HG03575 (cell line): ENCODE results near the gene MPZL3.

Experiments used
- ATAC-seq: cut with Tn5 transposase; IDR thresholded peaks from one replicate; pipeline ENCODE4 v1.9.1; 2021; ENCODE audit not compliant: unreplicated experiment, insufficient number of reproducible peaks, low FRiP score; ENCODE audit errors: extremely low read depth

MPZL3 gene

DNA sequence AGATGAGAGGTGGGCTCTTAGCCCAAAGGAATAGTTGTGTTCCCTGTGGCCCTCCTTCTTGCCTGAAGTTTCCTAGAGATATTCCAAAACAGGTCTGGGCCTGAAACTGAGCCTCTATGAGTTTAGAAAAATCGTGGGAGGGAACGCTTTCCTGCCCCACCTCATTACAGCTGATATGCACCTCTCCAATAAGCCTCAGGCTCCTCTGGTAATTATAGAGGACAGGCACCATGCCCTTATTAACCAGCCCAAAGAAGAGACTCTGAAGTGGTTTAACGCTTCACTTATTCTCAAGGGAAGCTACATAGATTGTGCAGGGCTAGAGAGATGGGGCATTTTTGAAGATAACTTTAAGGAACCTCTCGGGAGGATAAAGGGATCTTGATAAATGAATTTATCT lies 15.3 kb upstream of the MPZL3 start:
- no peak for ATAC-seq

DNA sequence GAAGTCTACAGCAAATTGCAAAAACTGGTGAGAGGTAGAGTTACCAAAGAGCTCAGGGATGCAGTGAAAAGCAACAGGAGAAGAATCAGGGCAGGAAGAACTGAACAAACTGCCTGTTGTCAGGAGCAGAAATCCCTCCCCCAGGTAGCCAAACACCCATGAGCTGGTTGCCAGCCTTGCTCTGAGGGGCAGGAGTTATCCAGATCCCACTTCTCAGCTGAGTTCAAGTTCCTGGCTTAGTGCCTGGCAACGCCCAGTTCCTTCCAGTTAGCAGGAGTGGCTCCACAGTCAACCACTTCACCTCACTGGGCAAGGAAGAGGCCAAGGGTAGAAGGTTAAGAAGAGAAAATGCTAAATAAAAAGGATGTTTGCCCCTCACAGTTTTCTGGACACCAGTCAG lies 13.8 kb upstream of the MPZL3 start:
- no peak for ATAC-seq

DNA sequence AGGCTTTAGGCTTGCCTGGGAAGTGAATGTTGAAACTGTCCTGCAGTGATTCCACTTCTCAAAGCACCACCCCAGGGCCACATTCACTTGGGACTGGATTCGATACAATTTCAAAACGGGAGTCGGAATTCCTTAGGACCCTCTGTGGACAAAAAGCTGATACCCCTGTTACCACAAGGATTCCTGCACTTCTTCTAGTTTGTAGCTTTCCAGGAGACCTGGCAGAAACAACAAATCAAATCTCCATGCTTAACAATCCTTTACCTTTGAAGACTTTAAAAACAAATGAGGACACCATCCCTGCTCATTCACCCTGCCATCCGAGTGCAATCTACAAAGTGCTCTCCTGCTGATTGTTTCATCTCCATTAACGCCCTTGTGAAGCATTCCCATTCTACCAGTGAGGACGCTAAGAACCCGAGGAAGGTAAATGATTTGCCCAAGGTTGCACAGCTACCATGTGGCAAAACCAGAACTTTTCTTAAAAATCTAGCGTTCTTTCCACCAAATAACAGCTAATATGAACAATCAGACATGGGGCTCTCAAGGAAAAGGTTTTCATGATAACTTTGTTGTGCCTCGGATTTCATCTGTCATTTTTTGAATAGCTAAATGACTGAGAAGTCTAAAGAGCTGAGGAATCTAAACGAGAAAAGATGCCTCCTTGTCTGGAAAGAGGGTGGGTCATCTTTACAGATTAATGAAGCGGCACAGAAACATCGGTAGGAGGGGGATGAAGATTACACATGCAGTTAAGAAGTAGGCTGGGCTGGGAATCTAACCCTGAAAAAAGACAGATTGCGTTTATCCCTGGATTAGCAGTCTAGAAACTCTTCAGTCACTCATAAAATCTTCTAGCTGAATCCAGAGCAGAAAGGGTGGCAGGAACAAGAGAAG lies 12.7 kb upstream of the MPZL3 start:
- no peak for ATAC-seq

DNA sequence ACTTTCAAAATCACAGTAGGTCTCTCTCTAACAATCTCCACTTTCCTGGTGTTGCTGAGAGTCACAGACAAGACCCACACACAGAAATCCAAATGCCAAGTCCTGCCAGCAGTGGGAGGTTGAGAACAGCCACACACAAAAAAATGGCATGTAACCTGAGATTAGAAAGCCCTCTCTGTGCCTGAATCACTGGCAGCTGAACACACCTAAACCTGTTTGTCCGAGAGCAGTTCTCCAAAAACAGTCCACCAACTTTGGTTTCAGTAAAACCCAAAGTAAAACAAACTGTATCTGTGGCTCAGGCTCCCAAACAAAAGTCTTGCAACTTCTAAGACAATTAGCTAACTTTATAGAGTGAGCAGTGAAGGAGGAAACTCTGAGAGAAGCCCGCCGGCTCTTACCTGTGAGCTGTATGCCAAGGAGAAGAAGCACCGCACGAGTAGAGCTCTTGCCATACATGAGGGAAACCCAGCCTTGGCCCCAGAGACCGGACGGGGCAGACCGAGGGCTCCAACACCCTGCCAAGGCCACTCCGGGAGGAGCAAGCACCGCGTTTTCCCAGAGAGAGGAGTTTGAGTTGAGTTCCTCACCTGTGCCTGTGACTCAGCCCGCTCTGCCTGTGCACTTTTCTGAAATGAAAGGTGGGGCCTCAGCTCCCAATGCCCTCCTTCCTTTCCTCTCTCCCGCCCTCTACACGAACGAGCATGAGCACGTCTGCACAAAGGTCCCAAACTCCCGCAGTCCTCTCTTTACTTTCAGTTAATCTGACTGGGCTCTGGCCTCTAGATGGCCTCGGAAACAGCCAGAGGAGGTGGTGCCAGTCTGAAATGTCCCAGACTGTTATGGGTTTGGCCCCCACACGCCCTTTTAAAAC lies 11.8 kb upstream of the MPZL3 start, which contains the start of gene MPZL2:
TSS of gene MPZL2 (minus strand) at position 603 of the 874 bp plus-strand sequence. CDS start at position 459, 144 bp downstream.
- no peak for ATAC-seq

DNA sequence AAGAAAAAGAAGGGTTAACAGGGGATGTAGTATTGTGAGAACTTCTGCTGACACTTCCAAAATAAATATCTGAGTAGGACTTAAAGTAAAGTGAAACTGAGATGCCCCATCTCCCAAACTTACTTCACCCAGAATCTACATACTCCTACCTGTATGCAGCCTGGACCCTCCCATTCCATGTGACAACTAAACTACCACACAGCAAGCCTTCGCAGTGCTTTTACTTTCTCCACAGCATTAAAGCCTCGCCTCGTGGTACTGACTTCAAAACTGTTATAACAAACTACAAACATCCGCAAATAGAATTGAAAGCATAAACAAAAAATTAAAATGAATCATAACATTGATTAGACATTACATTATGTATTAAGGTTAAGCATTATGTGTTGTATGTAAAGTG lies 10.9 kb upstream of the MPZL3 start:
- ATAC-seq, result no peak

DNA sequence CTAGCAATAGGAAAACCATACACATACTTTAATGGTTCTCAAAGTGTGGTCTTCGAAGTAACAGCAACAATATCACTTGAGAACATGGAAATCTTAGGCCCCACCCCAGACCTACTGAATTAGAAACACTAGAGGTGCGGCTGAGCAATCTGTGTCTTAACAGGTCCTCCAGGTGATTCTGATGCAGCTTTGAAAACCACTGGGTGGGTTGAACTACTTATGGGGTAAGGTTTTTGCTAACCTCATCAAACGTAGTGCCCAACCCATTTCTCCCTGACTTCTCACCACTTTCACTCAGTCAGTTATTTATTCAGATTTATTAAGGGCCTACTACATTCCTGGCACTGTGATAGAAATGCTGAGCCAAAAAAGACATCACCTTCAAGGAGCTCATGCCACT lies 8.2 kb upstream of the MPZL3 start:
- ATAC-seq, result no peak

DNA sequence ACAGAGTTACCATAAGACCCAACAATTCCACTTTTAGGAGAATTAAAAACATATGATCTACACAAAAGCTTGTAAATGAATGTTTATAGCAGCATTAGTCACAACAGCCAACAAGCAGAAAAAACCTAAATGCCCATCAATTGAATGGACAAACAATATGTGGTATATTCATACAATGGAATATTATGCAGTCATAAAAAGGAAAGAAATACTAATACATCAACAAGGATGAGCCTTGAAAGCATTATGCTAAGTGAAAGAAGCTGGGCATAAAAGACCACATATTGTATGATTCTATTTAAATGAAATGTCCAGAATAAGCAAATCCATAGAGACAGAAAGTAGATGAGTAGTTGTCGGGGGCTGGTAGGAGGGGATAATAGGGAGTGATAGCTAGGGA lies 7.0 kb upstream of the MPZL3 start:
- ATAC-seq, result no peak

DNA sequence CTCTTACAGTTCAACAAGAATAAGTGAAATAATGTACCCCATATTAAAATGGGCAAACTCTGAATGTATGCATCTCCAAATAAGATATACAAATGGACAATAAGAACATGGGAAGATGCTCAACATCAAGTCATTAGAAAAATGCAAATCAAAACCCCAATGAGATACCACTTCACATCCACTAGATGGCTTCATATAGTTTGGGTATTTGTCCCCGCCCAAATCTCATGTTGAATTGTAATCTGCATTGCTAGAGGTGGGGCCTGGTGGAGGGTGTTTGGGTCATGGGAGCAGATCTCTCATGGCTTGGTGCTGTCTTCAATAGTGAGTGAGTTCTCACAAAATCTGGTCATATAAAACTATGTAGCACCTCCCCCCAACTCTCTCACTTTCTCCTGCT lies 6.2 kb upstream of the MPZL3 start:
- ATAC-seq, result no peak

DNA sequence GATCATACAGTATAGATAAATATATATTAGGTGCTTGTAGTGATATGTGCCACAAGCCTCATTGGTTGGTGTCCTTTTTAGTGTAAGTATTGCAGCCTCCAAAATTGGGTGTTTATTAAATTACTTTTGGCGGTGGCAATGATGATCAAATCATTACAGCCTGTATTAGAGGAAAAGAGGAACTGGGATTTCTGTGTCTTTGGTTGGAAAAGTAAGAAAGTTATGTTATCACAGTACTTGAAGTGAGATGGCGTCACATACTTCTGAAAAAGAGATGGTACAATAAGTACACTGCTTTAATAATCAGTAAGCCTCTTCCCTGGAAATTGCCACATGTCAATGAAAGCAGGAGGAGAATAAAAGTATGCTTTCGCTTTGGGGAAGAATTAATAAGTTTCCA lies 523 bp upstream of the MPZL3 start:
- ATAC-seq, result no peak

DNA sequence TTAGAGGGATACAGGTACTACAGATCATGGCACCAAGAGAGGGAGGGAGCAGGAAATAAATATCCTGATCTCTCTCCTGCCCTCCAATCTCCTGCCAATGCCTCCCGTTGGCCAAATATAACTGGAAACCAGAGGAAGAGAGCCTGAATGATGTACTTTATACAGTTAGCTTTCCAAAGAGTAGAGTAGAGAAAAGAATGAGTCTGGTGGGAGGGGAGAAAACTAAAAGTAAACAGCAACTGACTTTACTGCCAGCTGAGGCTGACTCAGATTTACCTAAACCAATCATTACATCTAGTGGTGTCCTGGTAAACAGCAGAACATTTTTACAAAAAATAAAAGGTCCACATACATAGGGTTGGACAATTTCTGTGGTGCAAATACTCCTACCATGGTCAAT lies 5.1 kb downstream of the MPZL3 start:
- no peak for ATAC-seq

DNA sequence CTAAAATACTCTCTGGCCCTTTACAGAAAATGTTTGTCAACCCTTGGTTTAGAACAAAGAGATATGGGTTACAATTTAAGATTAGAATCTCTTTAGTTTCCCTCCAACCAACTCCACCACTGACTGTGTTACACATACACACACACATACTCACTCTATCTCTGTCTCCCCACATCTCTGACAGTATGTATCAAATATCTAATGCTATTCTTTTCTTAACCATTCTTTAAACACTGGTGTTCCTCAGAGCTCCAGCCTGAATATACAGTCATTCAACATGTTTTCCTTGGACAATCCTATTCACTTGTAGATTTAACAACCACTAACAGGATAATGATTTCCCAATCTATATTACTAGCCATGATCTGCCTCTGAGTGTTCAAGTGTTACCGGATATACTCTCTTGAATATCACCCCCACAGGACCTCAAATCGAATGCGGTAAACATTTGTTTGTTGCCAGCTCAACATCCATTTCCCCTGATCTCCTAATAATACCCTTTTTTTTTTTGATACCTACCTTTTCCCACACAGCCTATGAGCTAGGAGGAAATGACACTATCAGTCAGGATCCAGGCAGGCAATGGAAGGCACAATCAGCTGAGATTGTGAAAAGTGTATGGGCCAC lies 6.1 kb downstream of the MPZL3 start:
- ATAC-seq, result no peak

DNA sequence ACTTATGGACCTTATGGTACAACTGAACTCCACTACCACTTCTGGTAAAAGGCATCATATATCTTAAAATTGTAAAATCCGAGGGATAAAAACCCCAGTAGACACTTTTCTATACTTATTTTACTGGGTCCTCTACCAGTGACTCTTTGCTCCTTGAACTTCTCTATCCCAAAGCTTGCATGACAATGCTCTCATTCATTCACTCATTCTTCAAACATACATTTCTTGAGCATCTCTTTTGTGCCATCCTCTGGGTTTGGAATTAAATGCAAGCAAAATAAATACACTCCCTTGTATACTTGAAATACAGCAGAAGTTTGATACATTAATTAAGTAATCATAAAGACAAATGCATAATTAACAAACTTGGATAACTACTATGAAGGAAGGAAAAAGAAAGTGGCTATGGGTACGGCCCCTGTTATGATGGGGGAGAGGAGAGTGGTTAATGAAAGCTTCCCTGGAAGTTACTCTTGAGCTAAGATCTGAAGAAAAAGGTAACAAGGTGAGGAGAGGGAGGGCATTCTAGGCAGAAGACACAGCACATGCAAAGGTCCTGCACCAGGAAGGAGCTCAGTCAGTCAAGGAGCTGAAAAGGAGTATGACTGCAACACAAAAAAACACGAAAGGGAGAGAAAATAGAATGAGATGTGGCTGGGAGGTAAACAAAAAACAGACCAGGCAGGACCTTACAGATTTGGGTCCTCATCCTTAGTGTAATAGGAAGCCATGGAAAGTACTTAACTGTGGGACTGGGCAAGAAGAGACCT lies 8.0 kb downstream of the MPZL3 start:
- no peak for ATAC-seq

DNA sequence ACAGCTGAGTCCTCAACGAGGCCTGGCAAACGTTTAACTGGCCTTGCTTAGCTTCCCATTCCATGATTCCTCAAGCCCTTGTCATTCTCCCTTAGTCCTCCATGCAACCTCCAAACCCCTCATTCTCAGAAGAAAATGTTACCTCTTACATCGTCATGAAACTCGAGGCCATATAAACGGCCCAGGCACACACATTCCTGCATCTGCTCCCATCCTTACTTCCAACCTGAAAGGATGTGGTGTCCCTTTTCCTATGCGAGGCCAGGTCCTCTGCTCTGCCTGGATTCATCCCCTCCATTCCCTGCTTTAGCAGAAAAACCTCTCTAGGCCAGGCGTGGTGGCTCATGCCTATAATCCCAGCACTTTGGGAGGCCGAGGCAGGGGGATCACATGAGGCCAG lies 9.0 kb downstream of the MPZL3 start:
- no peak for ATAC-seq

DNA sequence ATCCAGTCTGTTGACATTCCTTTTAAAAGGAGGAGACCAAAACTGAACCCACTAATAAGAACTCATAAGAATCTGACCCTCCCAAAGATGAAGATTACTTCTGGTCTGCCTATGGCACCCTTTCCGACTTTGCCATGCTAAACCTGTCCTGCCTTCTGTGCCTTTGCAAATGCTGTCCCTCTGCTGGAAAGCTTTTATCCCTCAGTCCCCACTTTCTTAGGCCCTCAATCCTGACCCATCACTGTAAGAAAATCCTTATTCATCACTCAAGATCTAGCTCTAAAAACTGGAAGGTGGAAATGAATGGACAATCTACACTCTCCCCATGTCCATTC lies 10.4 kb downstream of the MPZL3 start:
- ATAC-seq, result no peak

DNA sequence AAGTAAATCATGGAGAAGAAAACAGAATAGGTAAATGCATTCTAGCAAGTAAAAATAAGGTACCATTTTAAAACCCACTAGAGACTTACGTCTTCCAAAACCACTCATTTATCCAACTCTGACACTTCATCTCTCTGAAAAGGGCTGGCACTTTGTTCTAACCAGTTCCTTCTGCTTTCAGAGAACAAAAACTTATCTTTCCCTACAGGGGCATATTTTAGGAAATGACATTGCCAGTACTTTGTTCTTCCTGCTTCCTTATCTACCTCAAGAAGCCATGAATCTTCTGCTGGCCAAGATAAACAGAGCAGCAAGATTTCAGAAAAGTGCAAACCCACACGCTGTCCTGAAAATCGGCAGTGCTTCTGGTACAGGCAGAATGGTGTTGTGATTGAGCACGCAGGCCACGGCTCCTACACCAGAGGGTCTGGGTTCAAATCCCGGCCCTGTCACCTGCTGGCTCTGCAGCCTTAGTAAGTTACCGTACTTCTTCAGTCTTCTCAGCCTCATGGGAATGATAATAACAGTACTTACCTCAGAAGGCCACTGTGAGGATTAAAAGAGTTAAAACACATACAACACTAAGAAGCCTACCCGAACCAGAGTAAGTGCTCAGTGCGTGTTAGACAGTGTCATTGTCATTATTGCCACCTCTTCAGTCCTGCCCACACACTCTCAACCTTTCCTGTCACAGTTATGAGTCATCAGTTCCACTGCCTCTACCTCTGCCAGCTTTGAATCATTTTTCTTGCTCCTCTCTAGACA lies 11.0 kb downstream of the MPZL3 start:
- ATAC-seq, result no peak

DNA sequence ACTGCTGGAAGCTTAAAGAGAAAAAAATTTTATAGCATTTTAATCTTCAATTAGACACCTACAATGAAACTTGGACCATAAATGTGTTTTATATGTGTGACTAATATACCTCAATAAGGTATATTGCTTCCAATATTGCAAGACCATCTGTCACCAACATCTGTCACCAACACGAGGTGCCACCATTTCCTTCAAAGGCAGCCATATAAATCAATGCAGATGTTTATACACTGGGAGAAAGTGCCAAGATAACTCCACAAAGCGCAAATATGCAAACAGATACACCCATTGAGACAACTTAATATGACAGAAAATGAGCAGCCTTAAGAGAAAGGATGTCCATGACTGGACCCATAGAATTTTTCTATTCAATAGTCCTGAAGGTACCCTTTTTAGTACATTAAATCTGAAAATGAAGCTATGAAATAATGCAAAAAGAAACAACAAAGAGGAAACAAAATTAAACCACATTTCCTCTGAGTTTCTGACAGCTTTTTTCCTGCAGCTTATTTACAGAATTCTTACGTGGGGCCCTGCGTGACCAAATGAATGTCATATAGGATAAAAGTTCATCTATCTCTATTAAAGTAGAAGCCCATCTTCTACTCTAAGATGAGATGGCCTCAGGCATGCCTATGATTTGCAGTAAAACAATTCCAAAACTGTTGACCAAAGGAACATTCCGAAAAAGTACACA lies 12.5 kb downstream of the MPZL3 start:
- ATAC-seq, result no peak

DNA sequence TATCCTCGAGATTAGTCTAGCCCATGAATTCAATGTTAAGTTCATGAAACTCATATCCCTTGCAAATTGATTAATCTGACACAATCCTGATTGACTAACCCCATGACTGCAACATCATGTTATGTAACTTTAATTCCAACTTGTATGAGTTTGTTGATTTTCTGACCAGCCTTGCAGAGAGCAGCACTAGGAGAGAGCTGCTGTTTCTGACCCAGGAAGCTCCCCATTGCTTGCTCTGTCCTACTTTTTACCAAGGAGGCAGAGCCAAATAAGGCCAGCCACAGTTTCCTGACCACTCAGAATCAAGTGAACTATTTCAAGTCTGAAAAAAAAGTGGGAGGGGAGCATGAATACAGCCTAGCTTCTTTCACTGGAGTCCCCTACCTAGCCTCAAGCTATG lies 13.2 kb downstream of the MPZL3 start:
- no peak for ATAC-seq

DNA sequence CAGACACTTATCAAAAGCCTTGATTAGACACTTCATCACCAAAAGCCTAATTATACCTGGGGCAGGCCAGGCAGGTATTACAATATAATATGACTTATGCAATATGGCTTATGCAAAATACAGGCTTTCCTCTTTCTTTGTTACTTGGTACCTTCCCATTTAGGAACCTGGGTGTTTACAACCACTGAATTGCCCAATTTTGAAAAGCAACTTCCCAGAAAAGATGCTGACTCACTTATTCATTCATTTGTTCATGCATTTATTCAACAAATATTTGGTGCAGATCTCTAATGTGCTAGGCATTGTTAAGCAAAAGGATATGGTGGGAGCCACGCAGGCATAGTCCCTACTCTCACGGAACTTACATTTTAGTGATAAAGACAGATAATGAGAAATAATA lies 13.7 kb downstream of the MPZL3 start:
- ATAC-seq, result no peak
